GM18909 (cell line): Measurements from ENCODE around the gene IDH3A.
"Not testable (repeated sequence)": the region's sequence is repeated elsewhere in the genome, so short reads cannot be mapped to it uniquely, and the experiment has no call there.

Experiments
- ATAC-seq: cut with Tn5 transposase; IDR thresholded peaks from one replicate; pipeline ENCODE4 v1.9.1; 2021; ENCODE audit warnings: mild to moderate bottlenecking; ENCODE audit not compliant: unreplicated experiment, poor library complexity

The IDH3A gene

GRCh38 chr15:78129077-78129750 lies 19.9 kb upstream of the IDH3A start:
- no peak for ATAC-seq

GRCh38 chr15:78129751-78130287 lies 19.3 kb upstream of the IDH3A start:
- ATAC-seq: no peak

- ATAC-seq: peak; percentile 22
Observed at GRCh38 chr15:78130466-78131294, 18.5 kb upstream of the IDH3A start.

- ATAC-seq: peak; percentile 77
Observed at GRCh38 chr15:78131295-78132061, 17.7 kb upstream of the IDH3A start, which contains the start of gene CIB2. Gene CIB2, minus strand, starts transcription at chr15:78131445. Its CDS starts 230 bp downstream, at chr15:78131215.

- ATAC-seq: no peak
Observed at GRCh38 chr15:78133801-78134200, 15.4 kb upstream of the IDH3A start.

GRCh38 chr15:78139578-78139977 lies 9.6 kb upstream of the IDH3A start:
- ATAC-seq: no peak

- ATAC-seq: no peak
Observed at GRCh38 chr15:78140292-78140691, 8.9 kb upstream of the IDH3A start.

- no peak for ATAC-seq
Observed at GRCh38 chr15:78142332-78142731, 6.8 kb upstream of the IDH3A start.

GRCh38 chr15:78146425-78147154 lies 2.6 kb upstream of the IDH3A start:
- no peak for ATAC-seq

- ATAC-seq: no peak
Observed at GRCh38 chr15:78147566-78147965, 1.6 kb upstream of the IDH3A start.

- peak; percentile 9 for ATAC-seq
Observed at GRCh38 chr15:78148392-78149067, 632 bp upstream of the IDH3A start.

GRCh38 chr15:78149805-78150751 lies 916 bp downstream of the IDH3A start:
- peak; percentile 3 for ATAC-seq

- ATAC-seq: not testable (repeated sequence)
Observed at GRCh38 chr15:78151075-78151474, 1.9 kb downstream of the IDH3A start.

GRCh38 chr15:78154955-78155354 lies 5.8 kb downstream of the IDH3A start:
- no peak for ATAC-seq

- no peak for ATAC-seq
Observed at GRCh38 chr15:78155355-78155939, 6.3 kb downstream of the IDH3A start.

- ATAC-seq: no peak
Observed at GRCh38 chr15:78156653-78157052, 7.5 kb downstream of the IDH3A start.

GRCh38 chr15:78157203-78157602 lies 8.0 kb downstream of the IDH3A start:
- no peak for ATAC-seq

- ATAC-seq: no peak
Observed at GRCh38 chr15:78159395-78159794, 10.2 kb downstream of the IDH3A start.
